Effector CD4-positive, alpha-beta T cell (primary cell): Measurements from ENCODE around the gene EIF2B4.
"Not testable (repeated sequence)": the region's sequence is repeated elsewhere in the genome, so short reads cannot be mapped to it uniquely, and the experiment has no call there.

Source experiments
- DNase-seq: peaks from one replicate; pipeline ENCODE4 v3.0.0-alpha.2; 2020

Gene EIF2B4

GRCh38 chr2:27335311-27335710 is 34.8 kb downstream of the EIF2B4 start:
- no peak for DNase-seq

- DNase-seq = no peak
These were observed 45.4 kb downstream of the EIF2B4 start for GRCh38 chr2:27324720-27325119.

- no peak for DNase-seq
These were observed 46.4 kb downstream of the EIF2B4 start for GRCh38 chr2:27323596-27324285.

- peak; percentile 83 for DNase-seq
These were observed 47.2 kb downstream of the EIF2B4 start, which contains the start of gene MPV17 for GRCh38 chr2:27322766-27323595. Gene MPV17, minus strand, starts transcription at chr2:27323097. Its CDS starts 580 bp downstream, at chr2:27322517.

- no peak for DNase-seq
These were observed 47.8 kb downstream of the EIF2B4 start for GRCh38 chr2:27322301-27322765.

- no peak for DNase-seq
These were observed 49.1 kb downstream of the EIF2B4 start for GRCh38 chr2:27320958-27321543.

GRCh38 chr2:27319839-27320238 is 50.3 kb downstream of the EIF2B4 start:
- DNase-seq = not testable (repeated sequence)

GRCh38 chr2:27316655-27317412 is 53.3 kb downstream of the EIF2B4 start:
- no peak for DNase-seq

- no peak for DNase-seq
These were observed 55.0 kb downstream of the EIF2B4 start for GRCh38 chr2:27315122-27315521.

- DNase-seq = no peak
These were observed 55.4 kb downstream of the EIF2B4 start for GRCh38 chr2:27314709-27315108.
